SHP77 (cell line): ENCODE results near the gene FAM107A.

Source experiments
- DNase-seq, 2 experiments: peaks; one replicate each; lab custom pipeline; 2025; lab: John Stamatoyannopoulos, UW

The FAM107A gene

DNA sequence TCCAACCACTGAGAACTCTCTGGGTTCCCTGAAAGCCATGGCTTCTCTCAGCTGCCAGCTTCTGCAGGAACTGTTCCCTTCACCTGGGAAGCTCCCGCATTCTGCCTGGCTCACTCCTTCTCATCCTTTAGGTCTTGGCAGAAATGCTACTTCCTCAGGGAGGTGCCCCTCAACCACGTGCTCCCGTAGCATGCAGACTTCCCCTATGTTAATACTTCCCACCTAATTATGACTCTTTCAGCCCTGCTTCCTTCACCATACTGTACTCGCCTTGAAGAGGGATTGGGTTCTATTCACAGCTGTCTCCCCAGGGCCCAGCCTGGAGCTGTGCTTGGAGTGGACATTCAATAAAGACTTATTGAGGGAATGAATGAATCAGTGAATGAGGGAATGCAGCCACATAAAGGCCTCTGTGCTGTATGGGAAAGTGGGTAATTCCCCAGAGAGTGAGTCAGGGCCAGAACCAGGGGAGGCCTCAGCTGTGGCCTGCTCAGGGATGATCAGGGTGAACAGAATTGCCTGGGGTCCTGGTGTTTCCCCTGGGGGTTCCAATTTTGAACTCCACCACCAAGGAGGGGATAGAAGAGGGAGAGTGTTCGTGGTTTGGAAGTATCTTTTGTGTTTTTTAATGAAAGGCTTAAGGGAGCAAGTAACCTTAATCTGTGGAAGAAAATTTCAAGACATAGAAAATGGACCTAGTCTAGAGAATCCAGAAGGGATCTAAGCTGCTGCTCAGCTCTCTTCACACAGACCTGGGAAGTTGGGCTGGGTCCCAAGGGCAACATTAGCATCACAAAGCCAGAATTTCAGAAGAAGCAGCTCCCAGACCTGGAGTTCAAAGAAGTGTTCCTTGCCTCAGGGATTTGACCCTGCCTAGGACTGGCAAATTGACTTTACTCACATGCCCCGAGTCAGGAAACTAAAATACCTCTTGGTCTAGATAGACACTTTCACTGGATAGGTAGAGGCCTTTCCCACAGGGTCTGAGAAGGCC is 14.6 kb upstream of the FAM107A start:
- DNase-seq = no peak

DNA sequence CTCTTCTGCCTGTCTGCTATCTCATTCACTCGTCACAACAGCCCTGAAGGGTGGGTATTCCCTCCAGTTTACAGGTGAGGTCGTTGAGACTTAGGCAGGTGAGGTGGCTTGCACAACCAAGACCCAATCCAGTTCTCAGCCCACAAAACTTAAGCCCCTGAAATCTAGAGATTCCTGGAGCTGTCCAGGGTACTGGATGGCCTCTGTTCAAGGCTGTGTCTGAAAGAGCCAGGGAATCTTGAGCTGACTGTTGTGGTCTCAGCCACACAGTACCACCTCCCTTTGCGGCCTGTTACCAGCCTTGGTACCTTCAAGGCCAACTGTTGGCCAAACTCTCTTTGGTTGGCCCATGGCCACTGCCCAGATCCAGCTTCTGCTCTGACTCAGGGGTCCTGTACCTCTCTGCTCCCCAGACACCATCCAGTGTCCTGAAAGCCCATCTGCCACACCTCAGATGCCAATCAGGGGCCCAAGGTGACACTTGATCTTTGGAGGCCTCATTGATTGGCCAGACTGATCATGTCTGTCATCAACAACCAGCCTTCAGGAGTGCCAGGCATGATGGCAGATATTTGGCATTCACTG is 10.9 kb upstream of the FAM107A start:
- no peak for DNase-seq

- DNase-seq = no peak
Measured at GRCh38 chr3:58586776-58587192, 9.6 kb upstream of the FAM107A start.

- DNase-seq = peak in 1 of 2 experiments; percentile 19
Measured at GRCh38 chr3:58585994-58586393, 8.8 kb upstream of the FAM107A start.

DNA sequence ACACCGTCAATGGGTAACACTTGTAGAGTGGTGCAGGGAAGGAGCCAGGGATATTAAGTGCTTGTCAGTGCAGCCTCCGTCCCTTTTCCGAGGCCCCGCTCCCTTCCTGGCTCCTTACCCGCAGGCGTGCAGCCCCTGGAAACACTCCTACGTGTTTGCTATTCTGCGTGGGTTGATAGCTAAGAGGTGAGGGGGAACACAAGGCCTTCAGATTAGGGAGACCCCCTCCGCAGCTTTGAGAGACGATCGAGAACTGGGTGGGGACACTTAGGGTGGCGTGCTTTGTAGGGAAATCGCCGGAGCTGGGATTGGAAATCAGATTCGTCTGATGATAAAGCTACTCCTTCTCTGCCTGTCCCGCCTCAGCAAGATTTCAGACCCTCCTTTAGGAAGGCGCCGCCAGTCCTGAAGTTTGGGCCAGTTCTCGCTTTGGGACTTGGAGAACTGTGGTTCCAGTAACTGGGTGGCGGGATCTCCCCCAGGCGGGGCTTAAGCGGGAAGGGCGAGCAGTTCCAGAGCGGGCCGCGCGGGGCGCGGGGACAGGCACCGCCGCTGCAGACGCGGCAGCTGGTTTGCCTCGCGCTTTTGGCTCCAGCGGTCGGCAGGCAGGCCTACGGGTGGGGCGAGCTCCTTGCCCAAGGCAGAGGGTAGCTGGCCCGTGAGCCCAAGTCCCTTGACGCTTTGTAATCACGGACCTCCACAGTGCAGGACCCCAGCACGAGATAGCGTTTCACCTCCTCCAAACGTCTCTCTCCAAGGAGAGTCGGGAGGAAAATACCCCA is 8.0 kb upstream of the FAM107A start:
- DNase-seq = peak; percentile 63 to 88

- DNase-seq = no peak
Measured at GRCh38 chr3:58584690-58585004, 7.5 kb upstream of the FAM107A start.

DNA sequence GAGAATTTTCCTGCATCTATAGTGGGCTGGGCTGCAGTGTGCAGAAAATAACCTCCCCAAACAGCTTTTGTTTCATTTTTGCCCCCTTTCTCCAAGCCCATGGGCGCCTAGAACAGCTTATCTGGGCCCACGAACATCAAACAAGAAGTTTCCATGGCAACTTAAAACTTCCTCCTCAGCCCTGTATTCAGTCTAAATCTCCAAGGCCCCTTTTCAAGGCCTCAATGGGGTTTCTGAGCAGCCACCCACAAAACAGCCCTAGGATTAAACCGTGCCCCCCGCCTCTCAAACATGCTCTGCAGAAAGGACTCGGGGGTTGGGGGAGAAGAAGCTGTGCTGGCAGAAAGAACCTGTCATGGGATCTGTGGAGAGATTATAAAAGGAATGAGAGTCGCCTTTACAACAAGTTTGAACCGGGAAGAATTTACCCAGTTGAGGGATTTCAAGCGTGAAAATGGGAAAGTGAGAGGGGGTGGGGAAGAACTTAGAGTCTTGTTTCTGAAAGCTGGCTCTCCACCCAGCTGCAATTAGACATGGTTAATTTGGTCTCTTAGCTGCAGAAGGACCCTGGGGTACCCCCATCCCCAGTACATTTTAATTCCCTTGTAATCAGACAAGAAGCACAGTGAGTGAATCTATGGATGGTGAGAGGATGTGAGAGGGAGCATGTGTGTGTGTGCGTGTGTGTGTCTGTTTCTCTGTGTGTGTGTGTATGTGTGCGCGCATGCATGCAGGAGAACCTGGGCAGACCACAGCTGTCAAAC is 4.3 kb upstream of the FAM107A start:
- no peak for DNase-seq

DNA sequence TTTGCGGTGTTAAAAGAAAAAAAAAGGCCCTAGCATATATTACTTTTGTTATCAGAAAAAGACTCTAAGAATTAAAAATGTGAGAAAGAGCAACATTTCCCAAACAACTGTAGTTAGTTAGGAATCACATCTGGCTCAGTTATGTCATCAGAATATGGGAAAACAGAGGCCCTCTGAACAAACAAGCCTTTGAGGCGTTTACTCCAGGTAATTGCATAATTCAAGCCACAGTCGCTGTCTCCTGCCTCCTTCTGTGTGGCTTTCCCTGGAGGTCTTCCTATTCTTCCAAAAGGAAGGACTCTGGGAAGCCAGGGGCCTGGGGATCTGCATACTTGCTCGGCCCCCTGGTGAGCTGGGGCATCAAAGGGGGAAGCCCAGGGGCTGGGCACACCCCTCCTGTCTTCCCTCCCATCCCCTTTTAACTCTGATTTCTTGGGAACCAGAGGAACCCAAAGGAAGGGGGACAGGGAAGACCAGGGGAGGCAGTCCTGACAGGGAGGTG is 3.7 kb upstream of the FAM107A start:
- no peak for DNase-seq

GRCh38 chr3:58578873-58579272 is 1.7 kb upstream of the FAM107A start:
- no peak for DNase-seq

DNA sequence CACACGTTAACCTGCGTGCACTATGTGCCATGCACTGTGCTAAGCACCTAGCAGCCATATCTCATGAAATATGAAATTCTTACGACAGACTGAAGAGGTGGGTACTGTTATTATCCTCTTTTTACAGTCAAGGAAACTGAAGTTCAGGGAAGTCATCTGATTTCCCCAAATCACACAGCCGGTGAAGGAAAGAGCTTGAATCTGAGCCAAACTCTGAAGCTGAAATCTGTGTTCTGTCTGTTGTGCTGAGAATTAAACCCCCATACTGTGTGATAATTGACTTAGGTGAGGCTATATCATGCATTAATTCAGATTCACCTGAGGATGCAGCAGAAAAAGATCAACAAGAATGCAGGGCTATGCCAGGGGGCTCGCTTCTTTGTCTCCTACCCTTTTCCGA is 475 bp downstream of the FAM107A start:
- DNase-seq = no peak

DNA sequence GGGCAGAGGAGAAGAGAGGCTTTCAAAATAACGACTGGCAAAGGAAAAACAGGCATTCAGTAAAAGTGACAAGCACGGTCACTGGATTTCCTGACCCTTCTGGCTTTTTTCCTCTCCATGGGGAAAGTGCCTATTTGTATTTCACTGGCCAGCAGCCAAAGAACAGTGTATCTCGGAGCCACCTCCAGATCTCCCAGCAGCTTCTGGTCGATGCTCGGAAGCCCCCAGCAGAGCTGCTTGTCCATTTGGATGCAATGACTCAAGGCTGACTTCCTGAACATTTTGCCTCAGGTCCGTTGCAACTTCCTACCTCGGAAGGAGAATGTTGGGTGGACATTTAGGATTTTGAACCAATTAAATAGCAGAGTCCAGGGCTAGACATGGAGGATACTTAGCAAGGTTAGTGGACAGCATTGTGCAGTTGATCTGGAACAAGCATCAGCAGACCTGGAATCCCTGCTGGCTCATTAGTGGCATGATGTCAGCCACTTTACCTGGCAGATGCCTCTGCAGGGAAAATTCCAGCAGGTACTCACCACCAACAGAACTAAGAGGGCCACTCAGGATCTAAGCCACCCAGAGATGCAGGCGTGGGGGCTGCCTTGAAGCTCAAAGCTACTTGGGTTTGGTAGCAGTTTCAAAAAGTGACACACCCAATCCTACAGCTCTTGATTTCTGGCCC is 1.1 kb downstream of the FAM107A start:
- no peak for DNase-seq

- DNase-seq = no peak
Measured at GRCh38 chr3:58574682-58575081, 2.5 kb downstream of the FAM107A start.

DNA sequence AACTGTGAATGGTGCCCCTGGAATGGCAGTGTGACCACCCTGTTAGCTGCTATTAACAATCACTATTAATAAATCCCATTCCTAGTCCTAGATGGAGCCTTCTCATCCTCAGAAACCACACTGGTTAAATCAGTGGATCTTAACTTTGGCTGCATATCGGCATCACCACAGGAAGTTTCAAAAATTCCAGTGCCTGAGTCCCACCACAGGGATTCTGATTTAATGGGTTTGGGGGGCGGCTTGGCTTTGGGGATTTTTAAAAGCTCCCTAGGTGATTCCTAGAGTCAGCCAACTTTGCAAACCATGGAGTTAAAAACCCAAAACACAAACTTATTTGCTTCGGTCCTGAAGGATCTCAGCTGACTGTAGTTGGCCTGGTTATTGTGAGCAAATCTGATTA is 3.1 kb downstream of the FAM107A start:
- DNase-seq = no peak

DNA sequence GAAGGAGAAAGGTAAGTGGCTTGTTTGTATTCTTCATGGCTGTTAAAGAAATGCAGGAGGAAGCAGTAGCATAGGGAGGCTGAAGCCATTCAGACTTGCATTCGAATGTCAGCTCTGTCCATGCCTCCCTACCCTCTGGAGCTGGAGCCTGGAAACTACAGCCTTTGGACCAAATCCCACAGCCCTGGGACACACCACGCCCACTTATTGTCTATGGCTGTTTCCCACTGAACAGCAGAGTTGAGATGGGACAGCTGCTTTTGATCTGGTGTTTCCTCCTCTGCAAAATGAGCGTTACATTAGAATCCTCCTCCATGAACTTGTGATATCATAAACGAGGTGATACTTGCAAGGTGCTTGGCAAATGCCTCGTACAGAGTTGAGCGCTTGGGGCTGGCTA is 3.6 kb downstream of the FAM107A start:
- no peak for DNase-seq

DNA sequence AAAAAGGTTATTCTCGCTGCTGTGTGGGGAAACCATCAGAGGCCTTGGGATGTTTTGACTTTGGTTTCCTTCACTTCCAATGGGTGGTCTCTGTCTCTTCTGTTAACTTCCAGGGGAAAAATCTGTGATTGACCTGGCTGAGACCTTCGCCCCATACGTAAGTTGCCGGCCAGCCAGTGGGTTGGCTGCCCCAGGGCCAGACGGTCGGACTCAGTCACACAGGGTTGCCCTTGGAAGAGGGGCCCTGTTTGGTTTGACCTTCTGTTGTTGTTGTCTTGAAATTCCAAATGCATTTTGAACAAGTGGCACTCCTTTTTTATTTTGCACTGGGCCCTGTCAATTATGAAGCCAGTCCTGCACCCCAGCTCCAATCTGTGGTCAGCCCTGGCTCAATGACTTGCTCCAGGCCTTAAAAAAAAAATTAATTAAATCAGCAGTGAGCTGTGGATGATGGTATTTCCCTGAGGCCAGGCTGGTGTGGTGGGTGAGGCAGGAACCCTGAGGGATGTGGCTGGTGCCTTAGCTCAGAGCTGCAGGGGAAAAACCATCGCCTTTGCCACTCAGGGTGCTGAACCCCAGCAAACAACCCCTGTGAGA is 4.5 kb downstream of the FAM107A start:
- DNase-seq = no peak

- DNase-seq = no peak
Measured at GRCh38 chr3:58572013-58572633, 5.1 kb downstream of the FAM107A start.

GRCh38 chr3:58570851-58571250 is 6.3 kb downstream of the FAM107A start:
- no peak for DNase-seq

GRCh38 chr3:58569287-58570001 is 7.7 kb downstream of the FAM107A start:
- DNase-seq = no peak

DNA sequence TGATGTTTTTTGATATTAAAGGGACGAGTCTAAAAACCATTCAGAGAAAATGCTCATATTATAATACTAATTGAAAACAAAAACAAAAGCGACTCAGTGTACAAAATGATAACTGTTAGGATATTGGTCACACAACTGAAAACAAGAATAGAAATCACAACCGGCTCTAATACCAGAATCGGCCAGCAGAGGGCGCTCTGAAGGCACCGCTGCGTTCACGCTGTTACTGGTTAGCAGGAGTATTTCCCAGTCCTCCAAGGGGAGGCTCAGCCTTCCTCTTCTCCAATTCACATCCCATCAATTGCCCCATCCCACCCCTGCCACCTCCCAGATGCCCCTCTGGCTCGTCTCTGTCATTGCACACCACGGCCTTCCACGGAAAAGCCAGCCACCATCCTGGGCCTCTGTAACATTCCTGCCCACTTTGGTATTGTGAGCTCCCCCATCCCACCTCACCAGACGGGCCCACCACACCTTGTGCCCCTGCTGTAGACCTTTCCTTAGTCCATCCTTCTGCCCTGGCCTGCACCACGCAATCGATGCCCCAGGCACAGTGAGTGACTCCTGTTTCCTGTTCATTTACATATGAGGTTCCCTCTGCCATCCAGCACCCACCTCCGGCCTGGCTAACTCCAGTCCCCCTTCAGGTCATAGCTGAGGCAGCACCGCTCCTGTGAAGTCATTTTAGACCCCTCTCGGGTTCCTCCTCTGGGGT is 8.5 kb downstream of the FAM107A start:
- peak in 1 of 2 experiments; percentile 18 for DNase-seq
